AG04450 (cell line): ENCODE measurements around the gene PPFIA1. TPM values are rescaled to one million over a fixed set of nuclear protein-coding genes. Genes with fewer than 3 reads are reported as not detected.

Experiments
- CTCF ChIA-PET: fragments of 300-600, 350-600 bp; formaldehyde crosslinking; extraction: SDS; loops from one replicate; lab custom pipeline; 2022; ENCODE audit warnings: antibody characterized with exemption, inconsistent platforms; lab: Charles Lee
- POLR2A ChIA-PET: fragments of 350-600 bp; formaldehyde crosslinking; extraction: SDS; loops from one replicate; lab custom pipeline; 2021; ENCODE audit warnings: antibody characterized with exemption, inconsistent platforms; lab: Yijun Ruan, JAX
- DNase-seq: peaks from one replicate; pipeline ENCODE4 v3.0.0-alpha.2; 2011; ENCODE audit warnings: low read depth, low spot score
- H3K27ac ChIP-seq: one replicate; pipeline ENCODE4 v1.5.1; 2012; ENCODE audit warnings: low read depth, low read length, control low read depth
- H3K27me3 ChIP-seq: one replicate; pipeline ENCODE4 v1.6.0; 2012; ENCODE audit warnings: low read length; ENCODE audit not compliant: control insufficient read depth, insufficient read depth
- H3K4me3 ChIP-seq: 2 replicates; pipeline ENCODE4 v1.5.1; 2011; ENCODE audit warnings: mild to moderate bottlenecking, low read depth, low read length, control low read depth
- H3K9me3 ChIP-seq: 2 replicates; pipeline ENCODE4 v1.5.1; 2012; ENCODE audit warnings: low read length; ENCODE audit not compliant: control insufficient read depth, insufficient read depth
- CTCF ChIP-seq: IDR thresholded peaks from 2 replicates; pipeline ENCODE4 v1.5.1; 2011; ENCODE audit warnings: low read depth, low read length, control low read depth, inconsistent platforms
- polyA plus RNA-seq: library from polyadenylated mRNA; depleted of rRNA; stranded (reverse); fragments of >200 nt; gene quantifications from 2 replicates; pipeline ENCODE4 v1.2.3, GENCODE V29; 2011

Gene PPFIA1
- polyA plus RNA-seq, 1 experiment, result 39.9 TPM

GRCh38 chr11:70263363-70263762 is 7.1 kb upstream of the PPFIA1 start:
- no peak for TF ChIP-seq CTCF
- ChIA-PET CTCF (no interaction called here), POLR2A (no interaction called here)
- peaks cover 11% of the 10 kb centered on the region for H3K27me3 ChIP-seq
- no peak overlapping the region for H3K4me3 ChIP-seq
- H3K27ac ChIP-seq, result no peak overlapping the region
- DNase-seq, result no peak
- no peaks in the 10 kb centered on the region for H3K9me3 ChIP-seq

GRCh38 chr11:70265341-70265740 is 5.1 kb upstream of the PPFIA1 start:
- POLR2A ChIA-PET, result no interaction called here
- H3K9me3 ChIP-seq, result no peaks in the 10 kb centered on the region; the same call in 1 of the 2 replicates
- H3K27ac ChIP-seq, result no peak overlapping the region
- H3K27me3 ChIP-seq, result peaks cover 17% of the 10 kb centered on the region
- H3K4me3 ChIP-seq, result no peak overlapping the region
- CTCF ChIA-PET, result no interaction called here
- no peak for DNase-seq
- TF ChIP-seq CTCF, result no peak

GRCh38 chr11:70267405-70267950 is 3.0 kb upstream of the PPFIA1 start:
- H3K9me3 ChIP-seq, result no peaks in the 10 kb centered on the region; the same call in 1 of the 2 replicates
- H3K27me3 ChIP-seq, result peaks cover 17% of the 10 kb centered on the region
- CTCF ChIA-PET, result interaction anchor here (0.6 kb wide), 1 partner anchor 38 kb away, joined by 3 read pairs; no protein-coding TSS in a partner anchor
- H3K27ac ChIP-seq, result no peak overlapping the region
- TF ChIP-seq CTCF, result no peak
- no peak for DNase-seq
- POLR2A ChIA-PET, result interaction anchor here (0.6 kb wide), 1 partner anchor 45 kb away, joined by 4 read pairs; no protein-coding TSS in a partner anchor
- no peak overlapping the region for H3K4me3 ChIP-seq

- POLR2A ChIA-PET, result no interaction called here
- Histone ChIP-seq H3K27ac (no peak overlapping the region), H3K27me3 (peaks cover 17% of the 10 kb centered on the region), H3K9me3 (no peaks in the 10 kb centered on the region; the same call in 1 of the 2 replicates), H3K4me3 (no peak overlapping the region)
- CTCF ChIA-PET, result interaction anchor here (0.6 kb wide), 1 partner anchor 53 kb away, joined by 5 read pairs; no protein-coding TSS in a partner anchor
- TF ChIP-seq CTCF, result no peak
- no peak for DNase-seq
Observed at GRCh38 chr11:70268526-70268925, 2.0 kb upstream of the PPFIA1 start.

GRCh38 chr11:70270877-70271648 is 573 bp downstream of the PPFIA1 start:
- Histone ChIP-seq H3K27ac (no peak overlapping the region), H3K4me3 (peak overlapping the region; percentile 84), H3K9me3 (no peaks in the 10 kb centered on the region; the same call in 1 of the 2 replicates), H3K27me3 (peaks cover 9% of the 10 kb centered on the region)
- POLR2A ChIA-PET, result interaction anchor here (0.6 to 1.4 kb wide), 7 partner anchors 10 to 1940 kb away, joined by 3 to 6 read pairs (median 3); partner anchors contain the start of gene FADD
- no peak for TF ChIP-seq CTCF
- peak; percentile 13 for DNase-seq
- CTCF ChIA-PET, result interaction anchor here (0.6 kb wide), 1 partner anchor 38 kb away, joined by 3 read pairs; no protein-coding TSS in a partner anchor
